ENCODE measurements around the gene UQCC2.
A peak's percentile ranks its signal among the peaks of the same experiment; 100 is the strongest.

UQCC2 gene

DNA sequence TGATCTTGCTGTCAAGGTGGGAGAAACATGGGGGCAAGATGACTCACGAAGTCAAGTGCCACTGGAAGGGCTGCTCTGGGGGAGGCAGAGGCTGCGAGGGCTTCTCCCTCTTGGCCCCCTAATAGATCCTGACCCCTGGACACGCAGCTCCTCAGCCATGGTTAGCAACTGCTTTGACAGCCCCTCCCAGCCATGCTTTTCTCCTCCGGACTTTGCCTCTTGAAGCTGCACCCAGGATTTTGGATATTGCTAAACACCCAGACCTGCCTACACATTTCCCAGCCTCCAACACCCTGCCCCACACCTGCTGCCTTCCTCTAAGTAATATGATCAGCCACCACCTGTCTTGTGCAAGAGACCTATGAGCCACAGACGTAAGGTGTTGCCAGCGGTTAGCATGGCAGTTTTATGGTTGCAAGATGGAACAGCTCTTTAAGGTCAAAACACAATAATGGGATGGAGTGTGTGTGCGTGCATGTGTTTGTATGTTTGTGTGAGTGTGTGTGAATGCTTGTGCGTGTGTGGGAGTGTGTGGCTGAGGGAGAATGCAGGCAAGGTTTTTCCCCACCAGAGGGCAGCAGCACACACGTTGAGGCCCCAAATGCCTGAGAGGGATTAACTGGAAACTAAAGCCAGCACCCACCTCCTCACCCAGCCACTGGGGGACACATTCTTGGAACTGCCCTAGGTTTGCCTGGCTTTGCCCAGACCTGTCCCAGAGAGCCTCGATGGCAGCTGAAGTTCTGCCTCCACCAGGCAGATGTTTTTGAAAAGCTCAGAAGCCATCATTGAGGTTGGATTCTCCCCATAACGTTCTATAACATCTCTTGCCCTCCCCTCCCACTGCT lies 32.7 kb upstream of the UQCC2 start:
- DNase-seq, result peak in 1 of 2 experiments; percentile 39

DNA sequence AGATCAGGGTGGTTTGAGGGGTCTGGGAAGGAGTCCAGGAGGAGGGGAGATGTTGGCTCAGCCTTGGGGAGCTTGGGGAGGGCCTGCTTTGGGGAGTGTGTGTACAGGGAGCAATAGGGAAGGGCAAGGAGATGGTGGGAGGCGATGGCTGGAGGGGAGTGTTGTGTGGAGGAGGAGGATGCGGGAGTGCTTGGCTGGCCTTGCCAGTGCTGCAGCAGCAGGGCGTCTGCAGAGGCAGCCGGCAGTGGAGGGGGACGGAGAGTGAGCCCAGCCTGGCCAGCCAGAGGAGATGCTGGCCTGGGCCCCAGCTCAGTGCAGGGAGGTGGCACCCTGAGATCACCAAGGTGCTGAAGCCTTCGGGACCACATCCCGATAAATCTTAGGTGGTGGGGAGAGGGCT lies 31.3 kb upstream of the UQCC2 start:
- no peak for DNase-seq

DNA sequence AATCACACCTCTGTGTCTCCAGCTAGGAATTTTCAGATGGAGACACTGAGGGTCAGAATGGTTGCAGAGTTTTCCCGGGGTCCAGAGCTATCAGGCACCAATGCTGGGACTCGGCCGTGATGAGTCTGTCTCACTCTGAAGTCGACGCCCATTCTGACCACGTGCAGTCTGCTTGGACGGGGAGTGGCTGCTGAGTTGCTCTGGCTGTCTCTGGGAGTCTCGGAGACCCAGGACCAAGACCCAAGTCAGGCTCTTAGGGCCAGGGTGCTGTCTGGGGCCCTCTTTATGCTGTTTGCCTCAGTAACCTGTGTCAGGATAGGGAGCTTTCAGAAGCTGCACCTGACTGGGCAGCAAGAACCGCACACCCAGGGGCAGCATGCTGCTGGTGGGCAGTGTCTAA lies 30.6 kb upstream of the UQCC2 start:
- no peak for DNase-seq

DNA sequence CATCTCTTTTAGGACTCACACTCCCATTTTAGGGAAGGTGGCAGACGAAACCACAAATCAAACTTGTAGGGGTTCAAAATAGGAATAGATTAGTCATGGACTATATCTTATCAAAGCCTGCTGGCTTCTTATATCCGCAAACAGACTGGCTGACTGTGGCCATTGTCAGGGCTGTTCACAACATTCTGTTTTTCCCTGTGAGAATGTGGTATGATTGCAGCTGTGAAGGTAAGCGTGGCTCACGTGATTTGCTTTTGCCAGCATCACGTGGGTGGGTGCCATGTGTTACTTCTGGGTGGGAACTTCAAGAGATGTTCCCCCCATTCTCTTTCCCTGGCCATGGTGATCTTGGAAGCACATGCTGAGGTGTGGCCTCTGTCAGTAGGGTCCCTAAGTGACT lies 29.3 kb upstream of the UQCC2 start:
- no peak for DNase-seq

DNA sequence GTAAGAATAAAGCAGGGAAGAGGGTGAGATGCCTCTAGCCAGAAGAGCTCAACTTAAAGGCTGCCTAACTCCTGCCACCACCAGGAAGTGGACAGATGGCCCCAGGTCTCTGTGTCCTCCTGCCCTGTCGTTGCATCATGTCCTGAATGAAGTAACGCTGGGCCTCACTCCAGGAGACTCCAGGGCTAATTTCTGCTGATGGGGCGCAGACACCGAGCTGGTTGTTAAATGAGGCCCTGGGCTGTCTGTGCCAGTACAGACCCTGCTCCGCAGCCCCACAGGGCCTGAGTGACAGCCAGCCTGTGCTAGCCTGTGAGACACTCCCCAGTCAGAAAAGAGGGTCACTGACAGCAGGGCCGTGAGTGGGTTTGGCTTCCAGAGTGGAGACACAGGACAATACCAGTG lies 28.7 kb upstream of the UQCC2 start:
- no peak for DNase-seq

DNA sequence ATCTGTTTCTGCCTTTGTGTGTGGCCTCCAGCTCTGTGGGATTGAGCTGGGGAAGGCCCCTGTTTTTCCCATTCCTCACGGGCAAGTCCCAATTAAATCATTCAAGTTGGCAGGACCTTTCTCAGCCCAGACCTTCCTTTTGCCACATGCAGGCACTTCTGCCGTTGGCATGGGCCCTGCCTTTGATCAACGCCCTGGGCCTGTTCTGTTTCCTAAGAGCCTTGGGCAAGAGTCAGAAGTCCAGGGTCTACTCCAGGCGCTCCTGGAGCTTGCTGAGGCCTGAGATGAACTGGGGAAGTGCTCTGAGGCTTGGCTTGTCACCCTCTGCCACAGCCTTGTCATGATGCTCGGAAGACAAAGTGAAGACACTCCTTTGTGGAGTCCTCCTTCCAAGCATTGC lies 28.1 kb upstream of the UQCC2 start:
- no peak for DNase-seq

DNA sequence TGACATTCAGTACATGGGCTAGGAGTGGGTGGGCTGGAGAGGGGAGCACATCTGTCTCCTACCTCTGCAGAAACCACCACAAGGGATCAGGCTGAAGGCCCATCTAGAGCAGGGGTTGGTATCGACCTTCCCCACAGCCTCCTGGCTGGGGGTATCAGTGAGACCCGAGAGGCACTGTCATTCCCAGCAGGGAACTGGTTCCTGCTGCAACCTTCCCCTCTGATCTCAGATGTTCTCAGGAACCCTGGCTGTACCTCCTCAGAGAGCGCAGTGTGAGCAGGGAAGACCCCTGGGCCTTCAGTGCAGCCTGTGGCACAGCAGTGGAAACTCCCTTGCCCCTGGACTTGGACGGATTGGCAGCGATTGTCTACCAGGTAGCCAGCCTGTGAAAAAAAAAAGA lies 27.4 kb upstream of the UQCC2 start:
- no peak for DNase-seq

DNA sequence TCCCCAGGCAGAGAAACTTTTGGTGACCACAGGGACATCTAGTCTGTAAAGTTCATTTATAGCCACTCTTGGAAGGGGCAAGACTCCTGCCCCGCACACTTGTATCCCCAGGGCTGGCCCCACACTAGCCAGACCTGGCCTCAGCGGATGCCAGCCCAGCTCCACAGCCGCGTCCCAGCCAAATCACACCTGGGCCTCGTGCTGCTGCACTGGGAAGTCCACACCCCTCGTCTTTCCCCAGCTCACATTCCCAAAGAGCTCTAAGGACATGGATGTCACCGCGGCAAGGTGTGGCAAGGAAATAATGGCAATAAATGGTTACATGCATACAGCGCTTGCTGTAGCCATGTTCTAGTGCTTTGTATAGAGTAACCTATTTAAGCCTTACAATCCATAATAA lies 26.7 kb upstream of the UQCC2 start:
- DNase-seq, result no peak

DNA sequence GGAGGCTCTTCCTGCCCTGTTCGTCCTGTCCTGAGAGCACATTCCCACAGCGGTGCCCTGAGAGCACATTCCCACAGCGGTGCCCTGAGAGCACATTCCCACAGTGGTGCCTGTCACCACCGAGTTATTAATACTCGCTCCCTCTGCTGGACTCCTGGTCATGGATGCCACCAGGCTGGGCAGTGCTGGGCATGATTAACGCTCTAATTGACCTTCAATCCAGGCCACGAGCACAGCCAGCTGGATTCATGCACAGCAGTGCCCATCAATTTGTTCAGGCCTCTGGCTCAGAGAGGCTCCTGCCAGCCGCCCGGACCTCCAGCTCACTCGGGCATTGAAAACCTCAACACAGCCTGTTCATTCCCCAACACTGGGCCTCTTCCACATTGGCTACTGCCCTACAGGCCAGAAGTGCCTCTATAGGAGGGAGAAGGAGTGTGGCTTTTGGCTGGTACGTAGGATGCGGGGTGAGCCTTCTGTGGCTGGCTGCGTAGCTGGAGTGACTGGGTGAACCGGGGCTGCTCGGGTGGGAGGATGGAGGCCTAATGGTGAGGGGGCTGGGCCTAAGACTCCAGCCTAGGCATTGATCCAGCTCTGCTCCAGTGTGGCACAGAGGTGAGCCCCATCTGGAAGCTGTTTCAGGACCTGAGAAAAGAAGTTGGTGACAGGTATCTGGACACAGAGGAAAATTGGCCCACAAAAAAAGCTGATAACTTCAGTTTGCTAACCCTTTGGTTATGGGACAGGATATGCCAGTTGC lies 25.9 kb upstream of the UQCC2 start:
- DNase-seq, result no peak

DNA sequence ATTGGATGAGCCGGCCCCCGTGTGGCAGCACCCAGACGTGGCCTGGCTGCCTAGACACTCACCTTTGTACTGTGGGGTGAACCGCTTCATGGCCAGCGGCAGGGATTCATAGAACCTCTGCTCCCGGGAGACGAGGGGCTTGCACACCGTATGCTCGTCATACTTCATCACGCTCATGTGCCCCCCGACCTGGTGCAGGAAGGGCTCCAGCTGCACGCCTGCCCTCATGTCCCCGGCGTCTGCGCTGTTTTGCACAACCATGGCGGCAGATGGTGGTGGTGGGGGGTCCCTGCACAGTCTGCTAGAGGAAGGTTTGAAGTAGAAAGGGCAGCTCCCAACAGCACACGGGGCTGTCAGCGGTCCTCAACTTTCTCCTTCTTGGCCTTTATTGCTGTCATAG lies 23.7 kb upstream of the UQCC2 start:
- no peak for DNase-seq

DNA sequence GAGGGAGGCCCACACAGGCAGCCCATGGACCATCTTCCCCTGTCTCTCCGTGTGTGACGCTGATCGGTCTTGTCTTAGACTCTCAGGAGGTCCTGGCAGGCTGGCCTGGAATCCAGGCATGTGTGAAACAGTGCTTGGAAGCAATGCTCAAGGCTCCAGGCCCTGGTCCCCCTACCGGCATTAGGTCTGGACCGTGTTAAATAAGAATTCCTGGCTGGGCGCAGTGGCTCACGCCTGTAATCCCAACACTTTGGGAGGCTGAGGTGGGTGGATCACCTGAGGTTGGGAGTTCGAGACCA lies 22.2 kb upstream of the UQCC2 start:
- no peak for DNase-seq

DNA sequence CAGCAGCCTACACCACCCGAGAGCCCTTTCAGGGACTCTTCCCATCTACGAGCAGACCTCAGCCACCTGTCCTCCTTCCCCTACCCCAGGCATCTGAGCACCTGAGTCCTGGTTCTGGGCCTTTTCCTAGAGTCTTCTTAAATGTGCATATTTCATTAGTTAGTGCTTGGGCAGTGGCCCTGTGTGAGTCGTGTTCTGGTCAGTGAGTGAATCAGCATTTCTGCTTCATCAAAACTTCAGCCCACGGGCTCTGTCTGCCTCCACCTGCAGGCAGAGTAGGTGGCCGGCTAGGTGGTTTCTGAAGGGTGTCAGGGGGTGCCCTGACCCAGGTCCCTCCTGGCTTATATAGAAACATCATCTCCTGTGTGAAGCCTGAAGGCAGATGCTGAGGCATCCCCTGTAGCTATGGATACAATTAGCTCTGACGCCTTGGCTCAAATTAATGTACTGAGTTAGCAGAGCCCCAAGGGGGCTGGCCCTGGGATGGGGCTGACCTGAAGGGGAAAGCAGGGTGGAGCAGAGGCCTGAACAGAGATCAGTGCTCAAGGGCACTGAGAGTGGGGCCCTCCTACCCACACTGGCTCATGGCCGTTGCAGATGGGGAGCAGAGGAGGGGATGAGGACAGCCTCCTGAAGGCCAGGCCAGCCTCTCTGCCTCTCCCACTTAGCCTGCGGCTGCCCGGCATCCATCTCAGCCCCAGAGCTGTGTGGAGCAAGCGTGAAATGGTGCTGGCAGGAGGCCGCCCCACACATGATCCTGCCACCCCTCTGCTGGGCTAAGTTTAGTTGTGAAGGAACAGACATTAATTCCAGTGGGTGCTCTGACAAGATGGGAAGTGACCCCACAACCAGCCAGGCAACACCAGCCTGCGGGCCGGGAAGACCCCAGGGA lies 21.6 kb upstream of the UQCC2 start:
- no peak for DNase-seq

DNA sequence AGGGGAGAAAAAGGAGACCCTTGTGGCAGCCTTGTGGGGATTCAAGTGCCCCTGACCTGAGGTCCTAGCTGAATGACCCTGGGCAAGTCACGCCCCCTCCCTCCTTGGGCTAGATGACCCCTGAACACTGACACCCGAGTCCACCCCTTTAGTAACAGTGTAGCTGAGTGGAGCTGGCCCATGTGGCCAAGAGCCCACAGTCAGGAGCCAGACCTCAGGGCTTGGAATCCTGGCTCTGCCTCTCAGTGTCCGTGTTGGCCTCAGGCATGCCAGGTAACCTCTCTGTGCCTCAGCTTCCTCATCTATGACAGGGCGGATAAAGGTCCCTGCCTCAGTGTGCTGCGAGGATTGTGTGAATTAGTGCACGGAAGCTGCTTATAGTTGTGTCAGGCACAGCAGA lies 20.9 kb upstream of the UQCC2 start:
- no peak for DNase-seq

DNA sequence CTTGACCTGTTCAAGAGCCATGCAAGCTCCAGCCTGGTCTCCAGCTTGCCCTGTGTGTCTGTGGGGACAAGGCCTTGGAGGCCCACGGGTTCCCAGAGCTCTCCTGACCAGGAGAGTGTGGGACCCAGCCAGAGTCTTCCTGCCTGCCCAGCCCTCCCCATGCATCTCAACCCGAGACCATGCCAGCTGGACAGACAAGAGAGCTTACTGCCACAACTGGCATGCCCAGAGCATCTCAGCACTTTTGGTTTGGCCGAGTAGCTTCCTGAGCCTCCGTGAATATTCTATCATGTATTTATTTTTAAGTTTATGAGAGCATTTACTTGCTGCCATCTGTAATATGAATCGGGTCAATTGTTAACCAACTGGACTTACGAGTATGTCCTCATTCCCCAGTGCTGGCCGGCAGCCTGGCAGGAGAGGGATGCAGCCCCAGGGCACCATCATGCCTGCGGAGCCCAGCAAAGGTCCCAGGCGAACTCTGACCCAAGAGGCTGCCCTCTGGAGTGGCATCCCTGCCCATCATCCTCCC lies 20.3 kb upstream of the UQCC2 start:
- DNase-seq, result no peak

DNA sequence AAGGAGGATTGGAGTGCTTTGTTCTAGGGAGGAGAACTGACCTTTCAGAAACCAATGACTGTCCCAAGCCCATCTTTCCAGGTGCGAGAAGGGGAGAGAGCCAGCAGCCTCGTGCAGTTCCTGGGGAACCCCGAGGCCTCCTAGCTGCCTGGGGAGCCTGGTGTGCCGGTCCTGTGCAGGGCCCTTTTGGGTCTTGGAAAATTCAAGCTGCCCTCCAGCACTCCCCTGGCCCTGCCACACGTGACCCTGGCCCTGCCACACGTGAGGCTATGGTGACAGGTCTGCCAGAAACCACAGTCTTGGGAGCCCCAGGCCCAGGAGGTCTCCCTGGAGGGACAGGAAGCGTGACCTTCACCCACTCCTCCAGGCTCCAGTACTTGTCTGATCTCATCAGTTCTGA lies 19.5 kb upstream of the UQCC2 start:
- no peak for DNase-seq

DNA sequence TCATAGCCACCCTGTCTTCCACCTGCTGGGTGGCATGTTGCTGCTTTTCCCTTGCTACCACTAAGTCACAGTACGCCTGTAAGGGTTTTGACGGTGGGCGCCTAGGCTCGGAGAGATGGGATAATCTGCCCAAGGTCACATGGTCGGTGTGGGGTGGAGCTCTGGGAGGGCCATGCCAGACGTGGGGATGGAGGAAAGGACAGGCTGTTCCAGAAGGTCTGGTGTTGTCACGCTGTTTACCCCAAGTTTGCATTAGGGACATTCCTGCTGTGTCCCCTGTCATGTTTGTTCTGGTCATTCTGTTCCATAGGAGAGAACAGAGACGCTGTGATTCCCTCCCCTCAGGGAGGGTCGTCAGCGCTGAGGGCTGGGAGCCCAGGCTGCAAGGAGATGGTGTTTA lies 19.1 kb upstream of the UQCC2 start:
- DNase-seq, result no peak

DNA sequence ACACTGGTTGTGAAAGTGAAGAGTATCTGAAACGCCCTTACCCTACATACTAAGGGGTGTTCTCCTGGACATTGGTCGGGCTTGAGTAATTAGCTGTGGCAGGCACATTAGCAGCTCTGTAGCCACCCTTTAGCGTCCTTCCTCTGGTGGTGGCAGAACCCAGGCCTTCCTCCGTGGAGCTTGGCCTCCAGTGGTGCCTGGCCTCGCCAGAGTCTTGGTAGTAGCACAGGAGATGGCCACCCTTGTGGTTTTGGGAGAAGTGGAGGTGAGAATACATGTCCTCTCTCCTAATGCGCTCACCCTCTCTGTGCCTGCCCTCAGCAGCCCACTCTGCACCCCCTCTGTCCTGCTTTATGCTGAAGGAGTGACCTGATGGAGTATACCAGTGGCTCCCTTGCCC lies 17.6 kb upstream of the UQCC2 start:
- no peak for DNase-seq

DNA sequence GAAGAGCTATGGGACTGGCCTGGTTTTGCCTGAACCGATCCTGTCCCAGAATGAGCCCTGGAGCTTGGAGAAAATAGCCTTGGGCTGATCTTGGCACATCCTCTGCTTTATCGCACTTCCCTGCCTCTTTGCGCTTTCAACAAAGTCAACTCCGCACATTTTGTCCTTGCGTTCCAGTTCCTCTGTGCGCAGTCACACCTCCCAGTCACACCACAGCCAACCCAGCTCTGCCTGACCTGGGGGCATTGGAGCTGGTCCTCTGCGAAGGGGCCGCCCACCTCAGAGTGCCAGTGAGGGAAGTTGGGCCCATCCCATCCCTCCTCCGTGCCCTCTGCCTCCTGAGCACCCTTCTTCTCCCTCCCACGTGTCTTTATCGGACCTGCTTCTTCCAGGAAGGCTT lies 16.9 kb upstream of the UQCC2 start:
- DNase-seq, result no peak

DNA sequence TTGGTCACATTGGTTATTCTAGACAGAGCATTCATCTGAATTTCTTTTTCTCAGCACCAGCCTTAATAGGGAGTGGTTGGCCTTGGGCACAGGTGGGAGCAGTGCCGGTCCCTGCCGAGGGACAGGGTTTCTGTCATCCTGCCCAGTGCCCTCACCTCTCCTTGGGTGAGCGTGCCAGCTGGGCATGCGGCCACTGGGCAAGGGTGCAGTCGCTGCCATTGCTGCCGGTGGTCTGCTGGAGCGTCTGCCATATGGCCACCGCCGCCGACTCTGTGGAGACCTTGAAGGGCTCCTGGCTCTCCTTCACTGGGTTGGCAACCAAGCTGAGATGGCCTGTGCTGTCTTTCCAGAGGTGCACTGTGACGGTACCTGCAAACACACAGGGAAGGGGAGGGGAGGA lies 16.4 kb upstream of the UQCC2 start:
- no peak for DNase-seq

DNA sequence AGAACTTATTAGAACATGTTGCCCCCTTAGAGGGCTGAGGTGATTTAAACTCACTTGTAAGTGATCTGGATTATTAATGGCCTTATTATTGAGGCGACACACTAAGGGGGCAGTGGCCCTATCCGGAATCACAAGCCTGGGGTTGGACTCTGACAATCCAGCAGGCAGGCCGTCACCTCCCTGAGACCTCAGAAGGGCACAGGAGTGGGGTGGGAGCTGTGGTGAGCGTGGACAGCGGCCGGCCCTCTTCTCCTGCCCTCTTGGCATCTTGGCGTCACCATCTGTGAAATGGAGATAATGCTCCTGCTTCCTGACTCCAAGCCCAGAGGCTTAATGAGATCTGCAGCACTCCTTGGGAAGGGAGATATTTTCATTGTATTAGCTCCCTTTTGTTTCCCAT lies 15.6 kb upstream of the UQCC2 start:
- no peak for DNase-seq

DNA sequence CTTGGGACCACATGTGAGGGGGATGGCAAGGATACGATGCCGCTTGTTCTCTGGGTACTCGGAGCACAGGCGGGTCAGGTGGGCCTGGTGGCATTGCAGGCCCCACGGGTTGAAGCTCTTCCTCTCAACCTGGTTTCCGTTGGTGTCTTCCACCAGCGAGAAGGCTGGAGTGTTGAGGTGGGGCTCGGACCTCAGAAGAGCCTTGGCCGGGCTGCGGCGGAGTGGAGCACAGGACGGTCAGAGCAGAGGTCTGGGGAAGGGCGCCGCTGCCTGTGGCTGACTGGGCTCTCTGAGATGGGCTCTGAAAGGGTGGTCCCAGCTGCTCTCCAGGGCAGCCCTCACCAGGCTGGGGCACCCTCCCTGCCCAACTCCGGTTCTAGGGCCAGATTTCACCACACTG lies 15.2 kb upstream of the UQCC2 start:
- no peak for DNase-seq

DNA sequence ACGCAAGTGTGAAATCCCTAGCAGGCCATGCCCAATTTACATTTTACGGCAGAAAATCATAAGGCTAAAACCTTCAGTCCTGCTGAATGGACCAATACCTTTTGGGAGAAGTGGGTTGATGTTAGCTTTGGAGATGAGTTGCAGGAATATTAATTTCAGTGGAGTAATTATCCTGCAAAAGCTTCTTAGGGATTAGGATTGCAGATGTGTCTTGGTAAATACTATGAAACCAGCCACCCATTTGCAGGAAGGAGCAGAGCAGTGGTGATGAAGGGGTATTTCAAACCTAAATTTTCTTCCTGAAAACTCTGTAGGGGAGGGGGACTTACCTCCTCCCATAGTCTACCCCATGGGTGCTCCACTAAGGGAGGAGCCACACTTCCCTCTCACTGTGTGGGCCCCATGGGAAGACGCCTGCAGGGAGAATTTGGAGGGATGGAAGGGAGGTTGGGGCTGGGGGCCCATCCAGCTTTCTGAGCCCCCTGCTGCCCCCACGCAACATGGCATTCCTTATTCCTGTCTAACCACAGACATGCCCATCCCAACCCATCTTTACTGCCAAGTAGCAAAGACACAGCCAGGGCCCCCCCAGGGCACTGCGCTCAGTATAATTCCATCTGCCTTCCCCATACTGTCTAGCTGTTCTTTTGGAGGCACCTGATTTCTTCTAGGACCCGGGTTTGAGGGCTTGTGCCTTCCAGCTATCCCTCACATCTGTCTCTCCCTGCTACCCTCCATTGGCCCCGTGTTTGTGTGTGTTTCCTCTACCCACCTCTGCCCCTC lies 14.6 kb upstream of the UQCC2 start:
- no peak for DNase-seq

DNA sequence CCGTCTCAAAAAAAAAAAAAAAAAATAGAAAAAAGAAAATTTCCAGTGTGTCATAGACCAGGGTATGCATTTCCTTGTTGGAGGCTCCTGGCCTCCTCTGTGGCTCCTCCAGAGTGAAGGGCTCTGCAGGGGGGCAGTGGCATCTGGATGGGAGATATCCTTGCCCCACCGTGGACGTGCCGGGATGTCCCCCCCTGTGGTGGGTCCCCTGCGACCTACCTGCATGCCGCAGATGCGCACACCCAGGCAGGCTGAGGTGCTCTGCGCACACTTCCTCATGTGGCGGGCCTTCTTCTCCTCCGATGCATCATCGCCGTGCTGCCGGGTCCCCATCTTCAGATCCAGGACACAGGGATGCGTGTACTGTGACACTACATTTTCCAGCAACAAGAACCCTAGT lies 13.7 kb upstream of the UQCC2 start:
- DNase-seq, result no peak

Data from SW 1271 (cell line).